Smooth muscle cell (in vitro differentiated cells): ENCODE results near the gene DGCR6L. TPM values are rescaled to one million over a fixed set of nuclear protein-coding genes. Genes with fewer than 3 reads are reported as not detected.

Experiments
- DNase-seq: peaks from one replicate; lab custom pipeline; 2025; ENCODE audit not compliant: unreplicated experiment; lab: John Stamatoyannopoulos, UW
- H2AFZ ChIP-seq: fragments of 200-600 bp; sonication (generic); 2 replicates; pipeline ENCODE4 v1.6.0; 2016; ENCODE audit warnings: antibody characterized with exemption, low read depth, mild to moderate bottlenecking
- H3F3A ChIP-seq: fragments of 200-600 bp; sonication (generic); 2 replicates; pipeline ENCODE4 v1.6.0; 2017; ENCODE audit warnings: antibody characterized with exemption, low read depth
- H3K27ac ChIP-seq: fragments of 200-600 bp; sonication (generic); 2 replicates; pipeline ENCODE4 v1.5.1; 2016; ENCODE audit warnings: low read depth, mild to moderate bottlenecking
- H3K27me3 ChIP-seq: fragments of 200-600 bp; sonication (generic); 2 replicates; pipeline ENCODE4 v1.6.1; 2016; ENCODE audit warnings: low read depth, mild to moderate bottlenecking
- H3K36me3 ChIP-seq: fragments of 200-600 bp; sonication (generic); 2 replicates; pipeline ENCODE4 v1.5.1; 2016; ENCODE audit warnings: low read depth
- H3K4me1 ChIP-seq: fragments of 200-600 bp; sonication (generic); 2 replicates; pipeline ENCODE4 v1.5.1; 2016; ENCODE audit warnings: low read depth
- H3K4me2 ChIP-seq: fragments of 200-600 bp; sonication (generic); 2 replicates; pipeline ENCODE4 v1.6.0; 2016; ENCODE audit warnings: mild to moderate bottlenecking
- H3K4me3 ChIP-seq: fragments of 200-600 bp; sonication (generic); 2 replicates; pipeline ENCODE4 v1.5.1; 2016; ENCODE audit warnings: mild to moderate bottlenecking
- H3K79me2 ChIP-seq: fragments of 200-600 bp; sonication (generic); 2 replicates; pipeline ENCODE4 v1.6.0; 2016; ENCODE audit warnings: low read depth, mild to moderate bottlenecking
- H3K9ac ChIP-seq: fragments of 200-600 bp; sonication (generic); 2 replicates; pipeline ENCODE4 v1.6.0; 2016; ENCODE audit warnings: low read depth
- H3K9me3 ChIP-seq: fragments of 200-600 bp; sonication (generic); replicated peaks from 2 replicates; pipeline ENCODE4 v1.5.1; 2016; ENCODE audit warnings: low read depth
- H4K20me1 ChIP-seq: fragments of 200-600 bp; sonication (generic); 2 replicates; pipeline ENCODE4 v1.6.0; 2016; ENCODE audit warnings: low read depth
- CTCF ChIP-seq: fragments of 200-600 bp; sonication (generic); IDR thresholded peaks from 2 replicates; pipeline ENCODE4 v1.5.1; 2017; ENCODE audit warnings: borderline replicate concordance, mild to moderate bottlenecking, antibody characterized with exemption; ENCODE audit not compliant: insufficient read depth, poor library complexity, severe bottlenecking
- WGBS: methylation state at CpG from one replicate; pipeline ENCODE4 v1.1.7; 2016; ENCODE audit warnings: low lambda C conversion rate; 5-methylcytosine and 5-hydroxymethylcytosine counted together
- polyA plus RNA-seq: library from polyadenylated mRNA; unstranded; fragments of >200 nt; fragmentation: Nextera tagmentation; extraction: Ambion mirVana; gene quantifications from 2 replicates; pipeline ENCODE4 v1.2.1, GENCODE V29; 2016
- total RNA-seq: library from RNA; depleted of rRNA; stranded (reverse); fragments of >200 nt; gene quantifications from 2 replicates; pipeline ENCODE4 v1.2.3, GENCODE V29; 2014

Gene DGCR6L
- total and polyA plus RNA-seq, 2 experiments from 2014 or later = 30.3 to 77.6 TPM

GRCh38 chr22:20295262-20296064 is 24.4 kb downstream of the DGCR6L start:
- H3K4me3 ChIP-seq = no peak overlapping the region
- WGBS = 87% methylated on average over 12 of the region's 12 CpGs

GRCh38 chr22:20292673-20293232 is 27.1 kb downstream of the DGCR6L start:
- H3K9ac ChIP-seq = no peak overlapping the region
- WGBS = 87% methylated on average over 13 of the region's 13 CpGs
- H3K27ac ChIP-seq = no peak overlapping the region
- no peak overlapping the region for H3K4me2 ChIP-seq
- no peak for TF ChIP-seq CTCF
- no peak overlapping the region for H2AFZ ChIP-seq
- no peaks in the 10 kb centered on the region for H3K9me3 ChIP-seq
- no peaks in the 10 kb centered on the region for H3K36me3 ChIP-seq
- H3K4me3 ChIP-seq = no peak overlapping the region
- H3K79me2 ChIP-seq = no peaks in the 10 kb centered on the region
- no peak for DNase-seq
- no peaks in the 10 kb centered on the region for H3K4me1 ChIP-seq
- no peaks in the 10 kb centered on the region for H4K20me1 ChIP-seq
- H3F3A ChIP-seq = no peaks in the 10 kb centered on the region
- peaks cover 3% of the 10 kb centered on the region for H3K27me3 ChIP-seq

More at GRCh38 chr22:20295262-20296064, 24.4 kb downstream of the DGCR6L start:
- H3F3A ChIP-seq = no peaks in the 10 kb centered on the region
- H3K4me1 ChIP-seq = no peaks in the 10 kb centered on the region
- H4K20me1 ChIP-seq = no peaks in the 10 kb centered on the region
- no peak for DNase-seq
- H2AFZ ChIP-seq = no peak overlapping the region
- H3K36me3 ChIP-seq = no peaks in the 10 kb centered on the region
- H3K4me2 ChIP-seq = no peak overlapping the region
- H3K9me3 ChIP-seq = no peaks in the 10 kb centered on the region
- H3K27me3 ChIP-seq = peaks cover 9% of the 10 kb centered on the region
- no peak overlapping the region for H3K27ac ChIP-seq
- H3K79me2 ChIP-seq = no peaks in the 10 kb centered on the region
- no peak for TF ChIP-seq CTCF
- no peak overlapping the region for H3K9ac ChIP-seq

- no peak overlapping the region for H3K4me2 ChIP-seq
- H2AFZ ChIP-seq = no peak overlapping the region
- H3K9ac ChIP-seq = no peak overlapping the region
- H3K4me3 ChIP-seq = no peak overlapping the region
- H3F3A ChIP-seq = no peaks in the 10 kb centered on the region
- no peak for TF ChIP-seq CTCF
- peaks cover 3% of the 10 kb centered on the region for H3K27me3 ChIP-seq
- H3K36me3 ChIP-seq = no peaks in the 10 kb centered on the region
- H4K20me1 ChIP-seq = no peaks in the 10 kb centered on the region
- no peak for DNase-seq
- H3K27ac ChIP-seq = no peak overlapping the region
- H3K79me2 ChIP-seq = no peaks in the 10 kb centered on the region
- WGBS = 92% methylated on average over 5 of the region's 5 CpGs
- H3K9me3 ChIP-seq = no peaks in the 10 kb centered on the region
- no peaks in the 10 kb centered on the region for H3K4me1 ChIP-seq
These were observed 27.8 kb downstream of the DGCR6L start for GRCh38 chr22:20292108-20292507.
